OCI-LY3 (cell line): Measurements from ENCODE around the gene AQP2.

Source experiments
- H2AFZ ChIP-seq: fragments of 200-600, 300-600 bp; shearing (Covaris generic); 2 replicates; pipeline ENCODE4 v1.6.0; 2014; ENCODE audit warnings: antibody characterized with exemption, low read depth, low read length
- H3K27ac ChIP-seq: fragments of 200-600, 300-600 bp; sonication (generic); 2 replicates; pipeline ENCODE4 v1.5.1; 2014; ENCODE audit warnings: mild to moderate bottlenecking, low read length, moderate library complexity, mixed read lengths
- H3K27me3 ChIP-seq: fragments of 200-600, 300-600 bp; sonication (generic); 2 replicates; pipeline ENCODE4 v1.6.1; 2014; ENCODE audit warnings: low read depth, low read length, mixed read lengths
- H3K36me3 ChIP-seq: fragments of 200-600, 300-600 bp; sonication (generic); replicated peaks from 2 replicates; pipeline ENCODE3; 2014; ENCODE audit warnings: low read depth, low read length, mixed read lengths
- H3K4me1 ChIP-seq: fragments of 300-600, 200-600 bp; sonication (generic); 2 replicates; pipeline ENCODE4 v1.6.1; 2014; ENCODE audit warnings: low read length, mixed read lengths
- H3K4me2 ChIP-seq: fragments of 200-600, 300-600 bp; sonication (generic); 2 replicates; pipeline ENCODE4 v1.6.1; 2014; ENCODE audit warnings: low read length, mixed read lengths
- H3K4me3 ChIP-seq: fragments of 300-600, 200-600 bp; sonication (generic); 2 replicates; pipeline ENCODE4 v1.5.1; 2014; ENCODE audit warnings: antibody characterized with exemption, mild to moderate bottlenecking, low read length, moderate library complexity
- H3K79me2 ChIP-seq: fragments of 300-600, 200-600 bp; shearing (Covaris generic); 2 replicates; pipeline ENCODE4 v1.6.1; 2014; ENCODE audit warnings: mild to moderate bottlenecking, low read length, mixed read lengths
- H3K9ac ChIP-seq: fragments of 300-600, 200-600 bp; shearing (Covaris generic); 2 replicates; pipeline ENCODE4 v1.6.0; 2014; ENCODE audit warnings: mild to moderate bottlenecking, low read length, moderate library complexity
- H3K9me3 ChIP-seq: fragments of 200-600, 300-600 bp; shearing (Covaris generic); 2 replicates; pipeline ENCODE4 v1.6.1; 2014; ENCODE audit warnings: low read length, mixed read lengths; ENCODE audit not compliant: insufficient read depth
- H4K20me1 ChIP-seq: fragments of 200-600, 300-600 bp; sonication (generic); 2 replicates; pipeline ENCODE4 v1.6.1; 2016; ENCODE audit warnings: low read length, mixed read lengths; ENCODE audit not compliant: insufficient read depth
- EZH2phosphoT487 ChIP-seq: fragments of 200-600 bp; shearing (Covaris generic); IDR thresholded peaks from 2 replicates; pipeline ENCODE4 v1.6.1; 2018; ENCODE audit warnings: antibody characterized with exemption, mixed run types, low read depth
- TF ChIP-seq, protein P1 (sequence below): fragments of 200-600, 300-600 bp; sonication (generic); IDR thresholded peaks from 2 replicates; pipeline ENCODE4 v1.5.1; 2014; ENCODE audit warnings: antibody characterized with exemption, low read length, low read depth

Gene AQP2

DNA sequence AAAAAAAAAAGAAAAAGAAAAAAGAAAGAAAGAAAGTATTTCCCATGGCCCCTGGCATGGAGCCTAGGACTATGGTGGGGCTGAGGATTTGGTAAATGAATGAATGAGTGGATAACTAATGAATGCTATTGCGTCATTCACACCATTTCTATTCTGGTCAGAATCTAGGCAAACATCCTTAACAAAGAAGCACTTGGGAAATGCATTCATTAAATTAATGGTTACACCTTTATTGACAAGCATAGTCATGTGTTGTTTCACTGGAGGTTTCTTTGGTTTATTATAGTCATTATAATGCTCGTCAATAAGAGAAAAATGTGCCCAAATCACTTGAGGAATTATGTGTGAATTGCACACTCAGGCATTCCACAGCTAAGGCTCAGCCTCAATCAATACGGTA, 13.6 kb upstream of the AQP2 start:
- TF ChIP-seq, protein P1, sequence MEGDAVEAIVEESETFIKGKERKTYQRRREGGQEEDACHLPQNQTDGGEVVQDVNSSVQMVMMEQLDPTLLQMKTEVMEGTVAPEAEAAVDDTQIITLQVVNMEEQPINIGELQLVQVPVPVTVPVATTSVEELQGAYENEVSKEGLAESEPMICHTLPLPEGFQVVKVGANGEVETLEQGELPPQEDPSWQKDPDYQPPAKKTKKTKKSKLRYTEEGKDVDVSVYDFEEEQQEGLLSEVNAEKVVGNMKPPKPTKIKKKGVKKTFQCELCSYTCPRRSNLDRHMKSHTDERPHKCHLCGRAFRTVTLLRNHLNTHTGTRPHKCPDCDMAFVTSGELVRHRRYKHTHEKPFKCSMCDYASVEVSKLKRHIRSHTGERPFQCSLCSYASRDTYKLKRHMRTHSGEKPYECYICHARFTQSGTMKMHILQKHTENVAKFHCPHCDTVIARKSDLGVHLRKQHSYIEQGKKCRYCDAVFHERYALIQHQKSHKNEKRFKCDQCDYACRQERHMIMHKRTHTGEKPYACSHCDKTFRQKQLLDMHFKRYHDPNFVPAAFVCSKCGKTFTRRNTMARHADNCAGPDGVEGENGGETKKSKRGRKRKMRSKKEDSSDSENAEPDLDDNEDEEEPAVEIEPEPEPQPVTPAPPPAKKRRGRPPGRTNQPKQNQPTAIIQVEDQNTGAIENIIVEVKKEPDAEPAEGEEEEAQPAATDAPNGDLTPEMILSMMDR = no peak
- no peak for TF ChIP-seq EZH2phosphoT487
- no peak overlapping the region for H3K4me2 ChIP-seq
- H3K79me2 ChIP-seq = no peaks in the 10 kb centered on the region
- no peak overlapping the region for H3K27ac ChIP-seq
- H4K20me1 ChIP-seq = no peaks in the 10 kb centered on the region
- no peaks in the 10 kb centered on the region for H3K4me1 ChIP-seq
- peaks cover 7% of the 10 kb centered on the region for H3K27me3 ChIP-seq
- H3K9me3 ChIP-seq = no peaks in the 10 kb centered on the region
- H3K9ac ChIP-seq = no peak overlapping the region
- no peak overlapping the region for H2AFZ ChIP-seq
- H3K4me3 ChIP-seq = no peak overlapping the region
- H3K36me3 ChIP-seq = no peaks in the 10 kb centered on the region

DNA sequence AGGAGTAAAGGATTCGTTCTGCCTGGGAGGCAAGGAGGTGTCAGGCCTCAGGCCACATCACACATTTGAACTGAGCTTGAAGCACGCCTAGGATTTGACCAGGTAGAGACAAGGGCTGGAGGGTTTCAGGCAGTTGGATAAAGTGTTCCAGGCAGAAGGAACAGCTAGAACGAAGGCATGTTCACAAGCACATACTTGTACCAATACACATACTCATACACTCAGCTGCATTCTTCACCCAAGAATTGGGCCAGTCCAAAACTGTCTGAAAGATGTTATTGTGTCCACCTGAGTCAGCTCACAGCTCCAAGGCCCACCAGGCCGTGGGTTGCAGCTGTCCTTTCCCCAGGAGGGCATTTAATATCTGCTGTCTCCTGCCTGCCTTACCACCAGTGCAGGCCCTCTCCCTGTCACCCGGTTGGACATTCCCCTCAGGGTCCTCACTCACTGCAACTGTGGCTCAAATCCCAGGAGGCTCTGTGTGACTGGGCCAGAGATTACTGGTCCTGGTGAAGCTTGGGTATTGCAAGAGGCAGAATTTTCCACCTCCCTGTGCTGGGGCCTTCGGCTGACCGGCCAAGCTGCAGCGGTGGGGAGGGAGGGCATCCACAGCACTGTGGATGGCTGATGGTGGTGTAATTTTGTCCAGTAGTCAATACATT, 12.8 kb upstream of the AQP2 start:
- no peak overlapping the region for H3K4me3 ChIP-seq
- peaks cover 7% of the 10 kb centered on the region for H3K27me3 ChIP-seq
- no peaks in the 10 kb centered on the region for H3K9me3 ChIP-seq
- no peak overlapping the region for H2AFZ ChIP-seq
- H3K9ac ChIP-seq = no peak overlapping the region
- no peak overlapping the region for H3K27ac ChIP-seq
- H3K4me1 ChIP-seq = no peaks in the 10 kb centered on the region
- H4K20me1 ChIP-seq = no peaks in the 10 kb centered on the region
- H3K36me3 ChIP-seq = no peaks in the 10 kb centered on the region
- TF ChIP-seq, protein P1 = no peak
- no peak for TF ChIP-seq EZH2phosphoT487
- H3K4me2 ChIP-seq = no peak overlapping the region
- H3K79me2 ChIP-seq = no peaks in the 10 kb centered on the region

DNA sequence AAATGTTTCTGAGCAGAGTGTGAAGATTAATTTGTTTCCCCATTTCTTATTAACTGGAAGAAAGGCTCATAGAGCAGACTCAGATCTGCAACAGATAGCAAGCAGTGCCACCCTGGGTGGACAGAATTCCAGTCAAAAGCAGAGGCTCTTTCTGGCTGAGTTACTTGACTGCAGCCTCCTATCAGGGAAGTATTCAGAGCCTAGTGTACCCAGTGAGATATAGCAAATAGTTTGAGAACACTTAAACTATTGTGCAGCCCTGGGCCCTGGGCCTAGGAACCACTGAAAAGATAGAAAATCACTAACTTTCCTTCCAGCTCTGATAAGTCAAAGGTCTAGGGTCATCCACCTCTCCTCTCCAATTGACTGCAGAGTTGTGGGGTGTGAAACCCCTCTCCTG, 11.2 kb upstream of the AQP2 start:
- no peak overlapping the region for H3K4me2 ChIP-seq
- no peaks in the 10 kb centered on the region for H3K79me2 ChIP-seq
- no peaks in the 10 kb centered on the region for H4K20me1 ChIP-seq
- no peak overlapping the region for H3K27ac ChIP-seq
- H3K9me3 ChIP-seq = no peaks in the 10 kb centered on the region
- H3K27me3 ChIP-seq = peaks cover 7% of the 10 kb centered on the region
- H2AFZ ChIP-seq = no peak overlapping the region
- no peak overlapping the region for H3K4me3 ChIP-seq
- TF ChIP-seq, protein P1 = no peak
- no peak for TF ChIP-seq EZH2phosphoT487
- H3K36me3 ChIP-seq = no peaks in the 10 kb centered on the region
- no peaks in the 10 kb centered on the region for H3K4me1 ChIP-seq
- no peak overlapping the region for H3K9ac ChIP-seq

- H3K79me2 ChIP-seq = no peaks in the 10 kb centered on the region
- no peaks in the 10 kb centered on the region for H3K36me3 ChIP-seq
- no peaks in the 10 kb centered on the region for H4K20me1 ChIP-seq
- no peak overlapping the region for H3K4me3 ChIP-seq
- no peak overlapping the region for H3K4me2 ChIP-seq
- no peak overlapping the region for H3K9ac ChIP-seq
- H3K4me1 ChIP-seq = no peaks in the 10 kb centered on the region
- H3K27me3 ChIP-seq = peaks cover 7% of the 10 kb centered on the region
- no peak overlapping the region for H2AFZ ChIP-seq
- no peaks in the 10 kb centered on the region for H3K9me3 ChIP-seq
- no peak for TF ChIP-seq EZH2phosphoT487
- TF ChIP-seq, protein P1 = no peak
- no peak overlapping the region for H3K27ac ChIP-seq
These were observed 10.8 kb upstream of the AQP2 start for GRCh38 chr12:49939707-49940106.
